ENCODE results near the gene AIG1. TPM values are rescaled to one million over a fixed set of nuclear protein-coding genes. Genes with fewer than 3 reads are reported as not detected.

The AIG1 gene
- total RNA-seq, 2 experiments from 2014 or later = 16.1 to 20.0 TPM

DNA sequence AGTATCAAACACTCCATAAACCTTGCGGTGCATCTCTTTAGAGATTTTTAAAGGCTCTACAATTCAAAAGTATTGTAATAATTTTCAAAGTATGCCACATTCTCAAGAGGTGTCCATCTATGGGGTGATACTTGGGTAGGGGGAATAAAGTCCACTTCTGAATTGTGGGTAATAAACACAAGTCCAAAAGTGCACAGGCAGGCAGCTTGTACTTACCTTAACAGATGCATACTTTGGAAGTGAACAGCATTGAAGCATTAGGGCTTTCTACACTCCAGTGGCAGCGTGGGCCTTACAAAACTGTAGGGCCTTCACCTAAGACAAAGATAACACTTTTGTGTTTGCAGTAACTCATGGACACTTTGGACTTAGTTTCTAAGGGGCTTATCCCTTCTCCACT, 58.6 kb downstream of the AIG1 start:
- no peaks in the 10 kb centered on the region for H3K4me1 Mint-ChIP-seq (ENCODE audit: low read depth)
- no peak overlapping the region for H3K27ac Mint-ChIP-seq
- no peak overlapping the region for H3K4me3 Mint-ChIP-seq
- ATAC-seq = no peak
- intact Hi-C loops (cut with micrococcal nuclease) = no loop called here
- TF ChIP-seq, protein P1, sequence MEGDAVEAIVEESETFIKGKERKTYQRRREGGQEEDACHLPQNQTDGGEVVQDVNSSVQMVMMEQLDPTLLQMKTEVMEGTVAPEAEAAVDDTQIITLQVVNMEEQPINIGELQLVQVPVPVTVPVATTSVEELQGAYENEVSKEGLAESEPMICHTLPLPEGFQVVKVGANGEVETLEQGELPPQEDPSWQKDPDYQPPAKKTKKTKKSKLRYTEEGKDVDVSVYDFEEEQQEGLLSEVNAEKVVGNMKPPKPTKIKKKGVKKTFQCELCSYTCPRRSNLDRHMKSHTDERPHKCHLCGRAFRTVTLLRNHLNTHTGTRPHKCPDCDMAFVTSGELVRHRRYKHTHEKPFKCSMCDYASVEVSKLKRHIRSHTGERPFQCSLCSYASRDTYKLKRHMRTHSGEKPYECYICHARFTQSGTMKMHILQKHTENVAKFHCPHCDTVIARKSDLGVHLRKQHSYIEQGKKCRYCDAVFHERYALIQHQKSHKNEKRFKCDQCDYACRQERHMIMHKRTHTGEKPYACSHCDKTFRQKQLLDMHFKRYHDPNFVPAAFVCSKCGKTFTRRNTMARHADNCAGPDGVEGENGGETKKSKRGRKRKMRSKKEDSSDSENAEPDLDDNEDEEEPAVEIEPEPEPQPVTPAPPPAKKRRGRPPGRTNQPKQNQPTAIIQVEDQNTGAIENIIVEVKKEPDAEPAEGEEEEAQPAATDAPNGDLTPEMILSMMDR (IDR thresholded peaks at IDR 0.05) = no peak
- ChIA-PET CTCF (no interaction called here), POLR2A (no interaction called here)
- H3K36me3 Mint-ChIP-seq (ENCODE audit: low read depth) = no peaks in the 10 kb centered on the region
- no peaks in the 10 kb centered on the region for H3K27me3 Mint-ChIP-seq
- no peak for DNase-seq
- H3K9me3 Mint-ChIP-seq = peaks cover 4% of the 10 kb centered on the region

DNA sequence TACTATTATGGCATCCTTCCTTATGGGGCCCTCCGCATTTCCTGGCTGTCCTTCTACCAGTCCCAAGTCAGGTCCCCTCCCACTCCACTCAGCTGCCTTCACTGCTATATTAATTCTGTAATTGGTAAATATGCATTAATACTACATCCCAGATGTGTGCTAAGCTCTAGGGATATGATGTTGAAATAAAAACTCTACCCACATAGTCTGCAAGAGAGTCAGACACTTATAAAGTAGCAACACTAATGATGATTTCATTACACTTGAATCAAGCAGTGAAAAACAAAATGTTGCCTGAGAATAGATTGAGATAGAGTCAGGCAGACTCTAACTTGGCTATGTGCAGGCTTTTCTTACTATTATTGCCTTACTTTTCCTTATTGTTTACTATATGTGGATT, 62.4 kb downstream of the AIG1 start:
- TF ChIP-seq, protein P1 (IDR thresholded peaks at IDR 0.05) = no peak
- DNase-seq (no peak), ATAC-seq (no peak)
- ChIA-PET CTCF (no interaction called here), POLR2A (no interaction called here)
- intact Hi-C loops (cut with micrococcal nuclease) = no loop called here
- Mint-ChIP-seq H3K27me3 (no peaks in the 10 kb centered on the region), H3K36me3 (ENCODE audit: low read depth) (no peaks in the 10 kb centered on the region), H3K4me3 (no peak overlapping the region), H3K9me3 (peaks cover 4% of the 10 kb centered on the region), H3K27ac (no peak overlapping the region), H3K4me1 (ENCODE audit: low read depth) (peaks cover 8% of the 10 kb centered on the region)

DNA sequence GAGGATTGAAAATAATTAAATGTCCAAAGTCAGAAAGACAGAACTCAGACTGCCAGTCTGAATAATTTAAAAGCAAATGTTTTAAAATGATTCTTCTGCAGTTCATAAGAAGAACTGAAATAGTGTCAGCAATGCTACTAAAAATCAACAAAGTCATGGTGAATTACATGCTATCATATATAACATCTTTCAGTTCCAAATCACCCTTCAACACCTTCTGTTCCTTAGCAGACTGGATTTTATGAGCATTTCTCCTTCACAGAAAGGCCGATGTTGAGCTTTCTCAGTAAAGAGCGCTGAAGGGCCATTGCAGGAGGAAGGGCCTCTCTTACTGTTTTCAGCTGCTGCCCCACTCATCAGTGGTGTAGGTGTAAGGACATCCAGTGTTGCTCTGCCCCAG, 63.3 kb downstream of the AIG1 start:
- TF ChIP-seq, protein P1 (IDR thresholded peaks at IDR 0.05) = no peak
- peaks cover 8% of the 10 kb centered on the region for H3K4me1 Mint-ChIP-seq (ENCODE audit: low read depth)
- intact Hi-C loops (cut with micrococcal nuclease) = no loop called here
- H3K36me3 Mint-ChIP-seq (ENCODE audit: low read depth) = peaks cover 1% of the 10 kb centered on the region
- ChIA-PET CTCF (no interaction called here), POLR2A (no interaction called here)
- H3K27ac Mint-ChIP-seq = no peak overlapping the region
- H3K4me3 Mint-ChIP-seq = no peak overlapping the region
- ATAC-seq (no peak), DNase-seq (no peak)
- no peaks in the 10 kb centered on the region for H3K27me3 Mint-ChIP-seq
- H3K9me3 Mint-ChIP-seq = peaks cover 4% of the 10 kb centered on the region

DNA sequence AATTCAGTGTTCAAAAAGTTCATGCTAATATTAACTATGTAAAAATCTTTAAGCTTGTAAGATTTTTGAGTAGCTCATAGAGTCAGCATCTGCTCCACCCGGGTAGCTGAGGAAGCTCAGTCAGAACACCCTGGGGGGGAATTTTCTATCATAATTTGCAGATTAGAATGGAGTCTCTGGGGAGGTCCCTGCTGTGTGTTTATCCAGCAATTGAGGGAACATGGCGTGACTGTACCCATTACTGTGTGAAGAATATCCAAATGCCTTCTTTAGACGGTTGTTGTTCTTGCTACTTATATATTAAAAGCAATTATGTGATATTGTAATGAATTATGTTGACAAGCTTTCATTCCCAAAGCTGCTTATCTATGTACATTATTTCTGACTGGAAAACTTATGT, 64.8 kb downstream of the AIG1 start:
- no peak for ATAC-seq
- ChIA-PET CTCF (no interaction called here), POLR2A (no interaction called here)
- DNase-seq = no peak
- Mint-ChIP-seq H3K9me3 (peaks cover 6% of the 10 kb centered on the region), H3K27me3 (no peaks in the 10 kb centered on the region), H3K27ac (no peak overlapping the region), H3K4me3 (no peak overlapping the region), H3K4me1 (ENCODE audit: low read depth) (peaks cover 8% of the 10 kb centered on the region), H3K36me3 (ENCODE audit: low read depth) (peaks cover 6% of the 10 kb centered on the region)
- TF ChIP-seq, protein P1 (IDR thresholded peaks at IDR 0.05) = no peak
- intact Hi-C loops (cut with micrococcal nuclease) = no loop called here

GRCh38 chr6:143125864-143126573, 65.3 kb downstream of the AIG1 start:
- Mint-ChIP-seq H3K27me3 (no peaks in the 10 kb centered on the region), H3K4me1 (ENCODE audit: low read depth) (peaks cover 8% of the 10 kb centered on the region), H3K4me3 (no peak overlapping the region), H3K36me3 (ENCODE audit: low read depth) (peaks cover 10% of the 10 kb centered on the region), H3K9me3 (peaks cover 10% of the 10 kb centered on the region), H3K27ac (no peak overlapping the region)
- ChIA-PET POLR2A (no interaction called here), CTCF (no interaction called here)
- DNase-seq (no peak), ATAC-seq (peak; percentile 30)
- intact Hi-C loops (cut with micrococcal nuclease) = no loop called here
- TF ChIP-seq, protein P1 (IDR thresholded peaks at IDR 0.05) = no peak

Measured in activated CD8-positive, alpha-beta T cell treated with anti-CD3 and anti-CD28 coated beads for 36 hours (primary cell).